ENCODE measurements around the gene ARGLU1.

- no peak for TF ChIP-seq TEAD1 (CRISPR knock-in tag; IDR thresholded peaks at IDR 0.05)
- TF ChIP-seq CTCF (IDR thresholded peaks at IDR 0.05), result no peak
Measured at GRCh38 chr13:106496072-106496997, 71.6 kb downstream of the ARGLU1 start.

Measured in WTC11 (cell line).